Epithelial cell of proximal tubule (primary cell): Measurements from ENCODE around the gene CORO7. TPM values are rescaled to one million over a fixed set of nuclear protein-coding genes. Genes with fewer than 3 reads are reported as not detected.

ENCODE experiments used
- DNase-seq: peaks from one replicate; pipeline ENCODE4 v3.0.0-alpha.2; 2011; ENCODE audit warnings: low read depth
- H3K4me3 ChIP-seq: 2 replicates; pipeline ENCODE4 v1.5.1; 2011; ENCODE audit warnings: low read depth, mild to moderate bottlenecking, low read length
- CTCF ChIP-seq: conservative IDR thresholded peaks from 2 replicates; pipeline ENCODE4 v1.5.1; 2012; ENCODE audit warnings: low read depth, mild to moderate bottlenecking, low read length
- total RNA-seq: library from RNA; depleted of rRNA; stranded (reverse); fragments of >200 nt; gene quantifications from 2 replicates; pipeline ENCODE4 v1.2.3, GENCODE V29; 2015

Gene CORO7
- total RNA-seq, 1 donor from 2014 or later: 101 TPM

GRCh38 chr16:4381935-4382794 is 34.2 kb downstream of the CORO7 start:
- no peak for TF ChIP-seq CTCF
- H3K4me3 ChIP-seq: no peak overlapping the region
- DNase-seq: no peak

- TF ChIP-seq CTCF: no peak
- H3K4me3 ChIP-seq: no peak overlapping the region
- no peak for DNase-seq
These were observed 35.1 kb downstream of the CORO7 start for GRCh38 chr16:4381072-4381934.

DNA sequence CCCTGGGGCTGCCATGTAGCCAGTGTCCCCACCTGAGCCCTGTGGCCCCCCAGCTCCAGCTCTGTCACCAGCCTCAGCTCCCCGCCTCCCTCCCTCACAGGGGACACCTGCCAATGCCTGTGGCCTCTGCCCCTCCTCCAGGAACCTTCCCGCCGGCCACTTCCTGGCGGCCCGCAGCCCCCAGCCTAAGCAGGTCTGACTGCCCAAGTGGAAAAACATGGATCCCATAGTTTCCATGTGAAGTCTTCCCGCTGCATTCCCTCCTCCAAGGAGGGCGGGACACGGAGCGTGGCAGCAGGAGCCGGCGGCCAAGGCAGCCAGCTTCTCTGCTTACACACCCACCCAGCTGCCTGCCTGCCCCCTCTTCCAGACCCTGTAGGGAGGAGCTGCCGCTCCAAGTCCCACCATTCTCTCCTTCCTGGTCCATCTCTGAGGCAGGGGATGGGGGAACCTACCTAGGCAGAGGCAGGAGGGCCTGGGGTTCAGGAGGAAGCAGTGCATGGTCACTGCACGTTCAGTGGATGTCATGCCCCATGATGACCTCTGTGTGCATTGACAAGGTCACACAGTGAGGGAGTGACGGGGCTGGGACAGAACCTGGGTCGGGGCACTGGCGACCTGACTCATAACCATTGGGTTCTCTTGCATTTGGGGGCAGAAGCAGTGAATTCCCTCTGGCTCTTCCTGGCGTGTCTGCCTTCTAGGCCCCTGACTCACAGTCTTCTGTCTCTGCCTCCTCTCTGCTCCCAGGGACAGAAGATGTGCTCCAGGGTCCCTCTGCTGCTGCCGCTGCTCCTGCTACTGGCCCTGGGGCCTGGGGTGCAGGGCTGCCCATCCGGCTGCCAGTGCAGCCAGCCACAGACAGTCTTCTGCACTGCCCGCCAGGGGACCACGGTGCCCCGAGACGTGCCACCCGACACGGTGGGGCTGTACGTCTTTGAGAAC is 36.0 kb downstream of the CORO7 start:
- TF ChIP-seq CTCF: no peak
- DNase-seq: no peak

DNA sequence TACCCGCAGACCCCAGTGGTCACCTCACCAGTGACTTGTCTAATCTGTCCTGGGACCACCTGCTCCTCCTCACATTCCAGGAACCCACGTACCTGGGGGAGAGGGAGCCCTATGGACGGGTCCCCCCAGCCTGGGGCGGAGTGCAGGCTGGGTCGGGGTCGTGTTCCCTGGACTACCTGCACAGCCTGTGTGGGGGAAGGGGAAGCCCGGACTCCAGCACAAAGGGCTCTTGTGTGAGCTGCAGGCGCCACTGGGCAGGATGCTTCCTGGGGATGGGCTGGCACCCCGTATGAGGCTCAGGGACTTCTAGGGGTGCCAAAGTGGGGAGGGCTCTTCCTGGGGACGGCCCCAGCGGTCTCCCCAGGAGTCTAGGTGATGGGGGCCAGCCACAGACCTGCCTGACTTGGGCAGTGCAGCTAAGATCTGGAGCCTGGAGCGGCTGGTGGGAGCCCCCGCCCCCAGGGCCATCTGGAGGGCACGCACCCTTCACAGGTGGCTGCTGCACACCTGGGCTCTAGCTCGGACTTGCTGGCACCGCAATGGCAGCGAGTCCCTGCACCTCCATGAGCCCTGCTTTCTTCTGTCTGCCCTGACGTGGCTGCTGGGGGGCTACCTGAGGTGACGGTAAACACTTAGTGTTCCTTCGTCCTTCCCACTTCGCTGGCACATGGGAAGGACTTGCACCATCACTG is 37.3 kb downstream of the CORO7 start:
- DNase-seq: no peak
- no peak for TF ChIP-seq CTCF
- H3K4me3 ChIP-seq: no peak overlapping the region

More for the DNA sequence above, 36.0 kb downstream of the CORO7 start:
- H3K4me3 ChIP-seq: no peak overlapping the region

GRCh38 chr16:4378161-4378666 is 38.2 kb downstream of the CORO7 start:
- no peak for DNase-seq
- no peak overlapping the region for H3K4me3 ChIP-seq

More at GRCh38 chr16:4378161-4378666, 38.2 kb downstream of the CORO7 start:
- TF ChIP-seq CTCF: no peak
